ENCODE measurements around the gene C10orf120. TPM values are rescaled to one million over a fixed set of nuclear protein-coding genes. Genes with fewer than 3 reads are reported as not detected.

The C10orf120 gene
- polyA plus RNA-seq, 3 donors, result not detected

- H3K4me1 Mint-ChIP-seq, result no peaks in the 10 kb centered on the region
- no peaks in the 10 kb centered on the region for H4K20me1 ChIP-seq (ENCODE audit: insufficient read depth, low read length)
These were observed 39.0 kb downstream of the C10orf120 start for GRCh38 chr10:122660696-122661095.

GRCh38 chr10:122659651-122660050, 40.0 kb downstream of the C10orf120 start:
- Histone ChIP-seq H3K27me3 (ENCODE audit: control insufficient read depth in 2 of 2, insufficient read depth in 2 of 2, low read length in 2 of 2) (no peaks in the 10 kb centered on the region), H2AFZ (ENCODE audit: insufficient read depth, low read depth, low read length, poor library complexity, severe bottlenecking) (no peak overlapping the region), H3K4me1 (ENCODE audit: control insufficient read depth in 1 of 2, insufficient read depth in 2 of 2, low read length in 2 of 2) (no peaks in the 10 kb centered on the region), H3K9ac (ENCODE audit: insufficient read depth, low read length, poor library complexity, severe bottlenecking) (no peak overlapping the region), H3K27ac (ENCODE audit: low read depth in 1 of 2, low read length in 2 of 2) (no peak overlapping the region), H3K36me3 (replicated peaks in 1 of 2; ENCODE audit: control insufficient read depth in 1 of 2, insufficient read depth in 2 of 2, low read length in 2 of 2) (no peaks in the 10 kb centered on the region), H3K9me3 (replicated peaks in 1 of 2; ENCODE audit: control insufficient read depth in 1 of 2, insufficient read depth in 1 of 2, low read length in 2 of 2) (no peaks in the 10 kb centered on the region), H3K4me3 (replicated peaks in 1 of 3; ENCODE audit: low read depth in 2 of 3, low read length in 3 of 3) (no peak overlapping the region), H4K20me1 (ENCODE audit: insufficient read depth, low read length) (no peaks in the 10 kb centered on the region), H3K4me2 (replicated peaks; ENCODE audit: extremely low read depth, low read length, poor library complexity, severe bottlenecking) (no peak overlapping the region), H3K79me2 (ENCODE audit: insufficient read depth, low read length) (no peaks in the 10 kb centered on the region)
- H3K4me3 Mint-ChIP-seq, result no peak overlapping the region
- H3K4me1 Mint-ChIP-seq, result no peaks in the 10 kb centered on the region
- intact Hi-C loops (cut with micrococcal nuclease), result no loop called here
- no peaks in the 10 kb centered on the region for H3K36me3 Mint-ChIP-seq
- TF ChIP-seq CTCF (IDR thresholded peaks at IDR 0.05), result no peak
- H3K27ac Mint-ChIP-seq, result no peak overlapping the region
- WGBS (ENCODE audit: insufficient coverage), result 92% methylated on average over 4 of the region's 7 CpGs
- no peak for DNase-seq
- H3K9me3 Mint-ChIP-seq, result peaks cover 0 to 2% (median 0%) of the 10 kb centered on the region in 7 donors
- H3K27me3 Mint-ChIP-seq (ENCODE audit: low read depth in 3 of 3), result peaks cover 0 to 5% (median 2%) of the 10 kb centered on the region in 3 donors

More at GRCh38 chr10:122660696-122661095, 39.0 kb downstream of the C10orf120 start:
- no peaks in the 10 kb centered on the region for H3K4me1 ChIP-seq (ENCODE audit: control insufficient read depth in 1 of 2, insufficient read depth in 2 of 2, low read length in 2 of 2)
- H3K4me3 ChIP-seq (replicated peaks in 1 of 3; ENCODE audit: low read depth in 2 of 3, low read length in 3 of 3), result no peak overlapping the region
- no peak overlapping the region for H2AFZ ChIP-seq (ENCODE audit: insufficient read depth, low read depth, low read length, poor library complexity, severe bottlenecking)
- WGBS (ENCODE audit: insufficient coverage), result 82% methylated on average over 6 of the region's 6 CpGs
- intact Hi-C loops (cut with micrococcal nuclease), result no loop called here
- H3K27me3 Mint-ChIP-seq (ENCODE audit: low read depth in 3 of 3), result peaks cover 0 to 5% (median 2%) of the 10 kb centered on the region in 3 donors
- no peak overlapping the region for H3K4me2 ChIP-seq (replicated peaks; ENCODE audit: extremely low read depth, low read length, poor library complexity, severe bottlenecking)
- no peaks in the 10 kb centered on the region for H3K9me3 ChIP-seq (replicated peaks in 1 of 2; ENCODE audit: control insufficient read depth in 1 of 2, insufficient read depth in 1 of 2, low read length in 2 of 2)
- no peaks in the 10 kb centered on the region for H3K36me3 Mint-ChIP-seq
- H3K27ac Mint-ChIP-seq, result no peak overlapping the region
- DNase-seq, result no peak
- H3K9ac ChIP-seq (ENCODE audit: insufficient read depth, low read length, poor library complexity, severe bottlenecking), result no peak overlapping the region
- H3K27me3 ChIP-seq (ENCODE audit: control insufficient read depth in 2 of 2, insufficient read depth in 2 of 2, low read length in 2 of 2), result no peaks in the 10 kb centered on the region
- no peaks in the 10 kb centered on the region for H3K36me3 ChIP-seq (replicated peaks in 1 of 2; ENCODE audit: control insufficient read depth in 1 of 2, insufficient read depth in 2 of 2, low read length in 2 of 2)
- TF ChIP-seq CTCF (IDR thresholded peaks at IDR 0.05), result no peak
- H3K9me3 Mint-ChIP-seq, result peaks cover 0 to 2% (median 0%) of the 10 kb centered on the region in 7 donors
- H3K79me2 ChIP-seq (ENCODE audit: insufficient read depth, low read length), result no peaks in the 10 kb centered on the region
- H3K4me3 Mint-ChIP-seq, result no peak overlapping the region
- no peak overlapping the region for H3K27ac ChIP-seq (ENCODE audit: low read depth in 1 of 2, low read length in 2 of 2)
